Prostate gland (tissue), 2 donors: Measurements from ENCODE around the gene HNRNPM.

ENCODE experiments used
- POLR2A ChIP-seq: fragments of 450-650 bp; IDR thresholded peaks from one replicate; pipeline ENCODE4 v1.6.1; 2016; ENCODE audit warnings: antibody characterized with exemption, mild to moderate bottlenecking
- POLR2AphosphoS5 ChIP-seq: sonication (generic); formaldehyde crosslinking; IDR thresholded peaks from one replicate; pipeline ENCODE4 v1.6.1; 2017; ENCODE audit warnings: antibody characterized with exemption
- TF ChIP-seq, protein P1 (sequence below), 4 experiments: fragments of 200-600 bp in 2 of 4; fragments of 450-650 bp in 2 of 4; sonication (generic) in 2 of 4; IDR thresholded peaks; 1 replicate in 3 of 4; 2 replicates in 1 of 4; pipeline ENCODE4 v1.5.1; 2016 to 2019; ENCODE audit warnings: antibody characterized with exemption in 4 of 4, mild to moderate bottlenecking in 2 of 4, moderate library complexity in 2 of 4

DNA sequence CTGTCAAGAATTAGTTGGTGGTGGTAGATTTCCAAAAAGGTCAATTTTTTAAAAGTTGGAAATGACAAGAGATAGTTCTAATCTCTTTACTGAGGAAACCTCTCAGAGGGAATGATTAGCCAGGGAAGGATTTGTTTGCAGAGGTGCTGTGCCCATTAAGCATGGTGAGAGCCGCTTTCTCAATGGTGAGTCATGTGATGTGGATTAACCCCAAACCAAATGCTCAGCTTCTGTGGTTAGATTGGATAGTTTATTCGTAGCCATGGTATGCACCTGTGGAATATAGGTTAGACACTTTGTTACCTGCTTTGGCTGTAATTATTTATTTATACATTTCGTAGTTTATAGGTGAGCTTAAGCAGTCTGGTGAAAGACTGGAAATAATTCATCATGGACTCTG is 7.1 kb downstream of the HNRNPM start:
- TF ChIP-seq, protein P1, sequence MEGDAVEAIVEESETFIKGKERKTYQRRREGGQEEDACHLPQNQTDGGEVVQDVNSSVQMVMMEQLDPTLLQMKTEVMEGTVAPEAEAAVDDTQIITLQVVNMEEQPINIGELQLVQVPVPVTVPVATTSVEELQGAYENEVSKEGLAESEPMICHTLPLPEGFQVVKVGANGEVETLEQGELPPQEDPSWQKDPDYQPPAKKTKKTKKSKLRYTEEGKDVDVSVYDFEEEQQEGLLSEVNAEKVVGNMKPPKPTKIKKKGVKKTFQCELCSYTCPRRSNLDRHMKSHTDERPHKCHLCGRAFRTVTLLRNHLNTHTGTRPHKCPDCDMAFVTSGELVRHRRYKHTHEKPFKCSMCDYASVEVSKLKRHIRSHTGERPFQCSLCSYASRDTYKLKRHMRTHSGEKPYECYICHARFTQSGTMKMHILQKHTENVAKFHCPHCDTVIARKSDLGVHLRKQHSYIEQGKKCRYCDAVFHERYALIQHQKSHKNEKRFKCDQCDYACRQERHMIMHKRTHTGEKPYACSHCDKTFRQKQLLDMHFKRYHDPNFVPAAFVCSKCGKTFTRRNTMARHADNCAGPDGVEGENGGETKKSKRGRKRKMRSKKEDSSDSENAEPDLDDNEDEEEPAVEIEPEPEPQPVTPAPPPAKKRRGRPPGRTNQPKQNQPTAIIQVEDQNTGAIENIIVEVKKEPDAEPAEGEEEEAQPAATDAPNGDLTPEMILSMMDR (IDR thresholded peaks at IDR 0.05) = no peak
- no peak for TF ChIP-seq POLR2AphosphoS5
- TF ChIP-seq POLR2A = no peak
